ENCODE measurements around the gene SGSM2. TPM values are rescaled to one million over a fixed set of nuclear protein-coding genes. Genes with fewer than 3 reads are reported as not detected.

SGSM2 gene
- total RNA-seq, 1 donor from 2014 or later = 27.0 TPM

- no peak for ATAC-seq
- peak; percentile 35 for DNase-seq
- intact Hi-C loops (cut with micrococcal nuclease) = no loop called here
Measured at GRCh38 chr17:2335726-2336214, 1.5 kb upstream of the SGSM2 start.

- intact Hi-C loops (cut with micrococcal nuclease) = no loop called here
- ATAC-seq (peak; percentile 96), DNase-seq (peak; percentile 95)
Measured at GRCh38 chr17:2336215-2336851, 968 bp upstream of the SGSM2 start, which contains the start of gene TSR1. Gene TSR1, minus strand, starts transcription at chr17:2336457. Its CDS starts 30 bp downstream, at chr17:2336427.

GRCh38 chr17:2337544-2338314 is 428 bp downstream of the SGSM2 start:
- intact Hi-C loops (cut with micrococcal nuclease) = no loop called here
- DNase-seq (peak; percentile 80), ATAC-seq (peak; percentile 50)

- intact Hi-C loops (cut with micrococcal nuclease) = no loop called here
- DNase-seq = no peak
- ATAC-seq = no peak
Measured at GRCh38 chr17:2338315-2338657, 985 bp downstream of the SGSM2 start.

GRCh38 chr17:2343421-2343820 is 6.1 kb downstream of the SGSM2 start:
- intact Hi-C loops (cut with micrococcal nuclease) = no loop called here
- ATAC-seq = no peak
- no peak for DNase-seq

GRCh38 chr17:2344528-2344927 is 7.2 kb downstream of the SGSM2 start:
- no peak for ATAC-seq
- intact Hi-C loops (cut with micrococcal nuclease) = no loop called here
- no peak for DNase-seq

GRCh38 chr17:2346475-2346874 is 9.2 kb downstream of the SGSM2 start:
- intact Hi-C loops (cut with micrococcal nuclease) = no loop called here
- no peak for ATAC-seq
- no peak for DNase-seq

GRCh38 chr17:2347805-2348685 is 10.7 kb downstream of the SGSM2 start:
- DNase-seq (peak; percentile 3), ATAC-seq (peak; percentile 78)
- intact Hi-C loops (cut with micrococcal nuclease) = no loop called here

- DNase-seq (peak; percentile 13), ATAC-seq (no peak)
- intact Hi-C loops (cut with micrococcal nuclease) = no loop called here
Measured at GRCh38 chr17:2351269-2351668, 14.0 kb downstream of the SGSM2 start.

GRCh38 chr17:2354311-2354710 is 17.0 kb downstream of the SGSM2 start:
- DNase-seq (no peak), ATAC-seq (no peak)
- intact Hi-C loops (cut with micrococcal nuclease) = no loop called here

GRCh38 chr17:2357237-2357636 is 19.9 kb downstream of the SGSM2 start:
- intact Hi-C loops (cut with micrococcal nuclease) = no loop called here
- DNase-seq (no peak), ATAC-seq (no peak)

- DNase-seq (peak; percentile 23), ATAC-seq (no peak)
- intact Hi-C loops (cut with micrococcal nuclease) = no loop called here
Measured at GRCh38 chr17:2357931-2358434, 20.7 kb downstream of the SGSM2 start.

GRCh38 chr17:2361010-2361760 is 23.9 kb downstream of the SGSM2 start:
- intact Hi-C loops (cut with micrococcal nuclease) = no loop called here
- DNase-seq (no peak), ATAC-seq (peak; percentile 11)

GRCh38 chr17:2362016-2362415 is 24.7 kb downstream of the SGSM2 start:
- intact Hi-C loops (cut with micrococcal nuclease) = no loop called here
- no peak for DNase-seq
- no peak for ATAC-seq

- intact Hi-C loops (cut with micrococcal nuclease) = no loop called here
- ATAC-seq = no peak
- DNase-seq = no peak
Measured at GRCh38 chr17:2362416-2362815, 25.1 kb downstream of the SGSM2 start.

GRCh38 chr17:2362881-2363280 is 25.6 kb downstream of the SGSM2 start:
- intact Hi-C loops (cut with micrococcal nuclease) = no loop called here

GRCh38 chr17:2363318-2363717 is 26.0 kb downstream of the SGSM2 start:
- intact Hi-C loops (cut with micrococcal nuclease) = no loop called here
- ATAC-seq = no peak
- no peak for DNase-seq

More at GRCh38 chr17:2362881-2363280, 25.6 kb downstream of the SGSM2 start:
- DNase-seq (no peak), ATAC-seq (no peak)

GRCh38 chr17:2363851-2364762 is 26.8 kb downstream of the SGSM2 start:
- DNase-seq (peak; percentile 78), ATAC-seq (peak; percentile 79)
- intact Hi-C loops (cut with micrococcal nuclease) = no loop called here

Data from left ventricle myocardium superior (tissue), 1 donor.